Superior temporal gyrus (tissue), 1 donor: Measurements from ENCODE around the gene PRAF2.

Experiments
- DNase-seq: peaks from one replicate; pipeline ENCODE4 v3.0.0-alpha.2; 2016; ENCODE audit errors: extremely low spot score

Gene PRAF2, protein sequence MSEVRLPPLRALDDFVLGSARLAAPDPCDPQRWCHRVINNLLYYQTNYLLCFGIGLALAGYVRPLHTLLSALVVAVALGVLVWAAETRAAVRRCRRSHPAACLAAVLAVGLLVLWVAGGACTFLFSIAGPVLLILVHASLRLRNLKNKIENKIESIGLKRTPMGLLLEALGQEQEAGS

DNA sequence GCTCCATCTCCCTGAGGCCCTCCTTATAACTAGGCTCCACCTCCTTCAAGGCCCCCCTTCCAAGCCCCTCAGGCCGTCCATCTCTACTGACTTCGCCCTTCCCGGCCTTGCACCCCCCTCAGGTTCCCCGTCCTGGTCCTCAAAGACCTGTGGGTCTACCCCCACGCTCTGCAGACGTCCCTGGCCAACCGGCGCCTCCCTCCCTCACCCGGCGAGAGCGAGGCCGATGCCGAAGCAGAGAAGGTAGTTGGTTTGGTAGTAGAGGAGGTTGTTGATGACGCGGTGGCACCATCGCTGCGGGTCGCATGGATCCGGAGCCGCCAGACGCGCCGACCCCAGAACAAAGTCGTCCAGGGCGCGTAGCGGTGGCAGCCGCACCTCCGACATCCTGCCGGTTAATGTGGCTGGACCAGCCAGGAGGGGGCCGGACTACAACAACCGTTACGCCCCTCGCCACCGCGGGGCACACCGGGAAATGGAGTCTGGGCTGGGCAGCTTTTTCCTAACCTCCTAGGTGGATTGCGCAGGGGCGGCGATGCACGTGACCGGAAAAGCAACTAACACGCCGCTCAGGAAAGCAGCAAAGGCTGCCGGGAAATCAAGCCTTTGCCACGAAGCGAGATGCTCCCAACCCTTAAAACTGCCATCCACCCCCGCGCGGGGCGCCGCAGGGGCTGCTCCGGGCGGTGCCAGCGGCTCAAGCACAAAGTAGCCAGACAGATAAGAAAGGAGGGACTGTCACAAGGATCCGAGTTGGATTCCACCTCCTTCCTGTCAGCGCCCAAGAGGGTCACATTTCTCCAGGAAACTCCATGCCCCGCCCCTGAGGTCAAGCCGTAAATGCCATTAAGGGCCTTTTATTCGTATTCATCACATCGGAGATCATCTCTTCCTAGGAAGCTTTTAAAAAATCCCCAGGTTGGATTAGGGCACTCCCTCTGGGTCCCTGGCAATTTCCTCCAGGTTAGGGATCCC is at the start of gene PRAF2:
PRAF2 (minus strand) TSS at position 402 of the 975 bp plus-strand sequence; CDS start at position 387, 15 bp downstream.
- DNase-seq, result peak; percentile 94

- no peak for DNase-seq
Observed at GRCh38 chrX:49122499-49122898, 48.7 kb upstream of the PRAF2 start.

DNA sequence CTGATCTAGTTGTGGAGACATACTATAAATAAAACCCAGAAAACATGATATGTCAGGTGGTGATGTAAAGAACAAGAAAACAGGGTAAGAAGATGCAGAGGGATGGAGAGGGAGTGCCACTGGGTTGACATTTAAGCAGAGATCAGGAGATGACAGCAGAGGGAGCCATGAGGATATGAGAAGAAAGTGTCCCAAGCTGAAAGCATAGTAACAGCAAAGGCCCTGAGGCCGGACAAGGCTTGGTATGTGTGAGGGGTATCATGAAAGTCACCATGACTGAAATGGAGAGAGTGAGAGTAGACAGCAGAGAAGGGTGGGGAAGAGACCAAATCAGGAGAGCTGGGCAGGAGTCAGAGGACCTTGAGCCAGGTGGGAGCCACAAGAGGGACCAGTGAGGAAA is 46.3 kb upstream of the PRAF2 start:
- DNase-seq, result no peak

DNA sequence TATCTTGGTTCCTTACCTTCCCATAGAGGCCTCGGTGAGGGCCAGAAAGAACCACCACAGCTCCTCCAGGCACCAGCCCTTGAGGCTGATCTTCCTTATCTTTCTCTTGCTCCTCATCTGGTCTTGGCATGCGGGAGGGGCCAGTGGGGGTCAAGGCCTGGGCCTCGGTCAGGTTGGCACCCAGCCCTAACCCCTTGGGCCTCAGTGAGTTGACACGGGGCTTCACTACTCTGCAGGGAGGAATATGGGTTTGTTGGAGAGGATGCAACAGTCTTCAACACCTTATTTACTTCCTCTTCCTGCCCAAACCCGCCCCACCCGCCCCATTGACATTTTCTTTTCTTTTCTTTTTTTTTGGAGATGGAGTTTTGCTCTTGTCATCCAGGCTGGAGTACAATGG is 43.8 kb upstream of the PRAF2 start:
- DNase-seq, result no peak

GRCh38 chrX:49116716-49117115 is 42.9 kb upstream of the PRAF2 start:
- no peak for DNase-seq

DNA sequence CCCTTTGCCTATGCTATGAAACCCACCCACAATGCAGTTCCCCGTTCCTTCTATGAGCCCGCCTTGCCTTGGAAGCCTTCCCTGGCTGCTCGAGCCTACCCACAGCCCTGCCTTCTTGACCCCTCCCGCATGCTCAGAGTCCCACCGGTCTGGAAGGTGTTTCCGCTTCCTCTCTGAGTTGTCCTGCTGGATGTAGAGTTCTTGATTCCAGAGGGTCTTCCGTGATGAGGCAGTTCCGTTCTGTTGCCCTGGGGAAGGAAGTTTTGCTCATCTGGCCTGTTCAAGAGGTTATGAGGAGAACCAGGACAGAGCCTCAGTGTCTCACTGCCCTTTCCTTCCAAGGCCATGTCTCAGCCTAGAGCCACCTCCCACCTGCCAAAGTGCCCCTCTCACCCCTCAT is 42.3 kb upstream of the PRAF2 start:
- no peak for DNase-seq

- peak; percentile 73 for DNase-seq
Observed at GRCh38 chrX:49111791-49112190, 38.0 kb upstream of the PRAF2 start.

DNA sequence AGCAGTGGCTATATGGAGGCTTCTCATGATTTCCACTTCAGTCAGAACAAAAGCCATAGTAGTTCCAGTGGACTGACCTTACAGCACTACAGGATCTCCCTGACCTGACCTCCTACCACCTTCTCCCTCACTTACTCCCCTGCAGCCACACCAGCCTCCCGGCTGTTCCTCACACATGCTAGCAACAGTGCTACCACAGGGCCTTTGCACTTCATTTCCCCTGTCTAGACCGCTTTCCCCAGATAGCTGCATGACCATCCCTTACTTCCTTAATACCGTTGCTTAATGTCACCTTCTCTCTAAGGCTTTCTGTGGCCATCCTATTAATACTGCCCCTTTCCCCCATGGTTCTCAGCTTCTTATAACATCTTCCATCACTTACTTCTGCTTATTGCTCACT is 36.6 kb upstream of the PRAF2 start:
- DNase-seq, result no peak

DNA sequence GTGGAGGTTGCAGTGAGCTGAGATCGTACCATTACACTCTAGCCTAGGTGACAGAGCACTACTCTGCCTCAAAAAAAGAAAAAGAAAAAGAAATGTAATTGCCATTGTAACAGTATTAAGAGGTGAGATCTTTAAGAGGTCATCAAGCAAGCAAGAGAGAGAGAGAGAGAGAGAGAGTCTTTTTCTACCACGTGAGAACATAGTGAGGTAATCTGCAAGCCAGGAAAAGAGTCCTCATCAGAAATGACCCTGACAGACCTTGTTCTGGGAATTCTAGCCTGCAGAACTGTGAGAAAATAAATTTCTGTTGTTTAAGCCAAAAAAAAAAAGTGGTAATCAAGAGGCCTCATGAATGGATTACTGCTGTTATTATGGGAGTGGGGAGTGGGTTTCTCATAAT is 34.8 kb upstream of the PRAF2 start:
- DNase-seq, result no peak

DNA sequence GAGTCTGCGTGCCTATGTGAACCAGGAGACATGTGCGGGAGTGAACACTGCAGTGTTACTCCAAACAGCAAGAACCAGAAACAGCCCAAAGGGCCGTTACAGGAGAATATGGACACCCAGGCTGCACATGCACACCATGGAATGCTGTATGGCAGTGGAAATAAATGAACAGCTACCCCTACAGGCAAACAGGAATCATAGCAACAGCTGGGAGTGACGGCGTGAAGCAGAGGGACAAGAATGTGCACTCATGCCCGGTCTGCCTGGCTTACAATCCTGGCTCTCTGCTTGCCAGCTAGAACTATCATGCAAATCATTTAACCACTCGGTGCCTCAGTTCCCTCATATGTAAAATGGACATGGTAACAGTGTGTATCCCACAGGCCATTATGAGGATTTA is 33.1 kb upstream of the PRAF2 start:
- peak; percentile 67 for DNase-seq

- no peak for DNase-seq
Observed at GRCh38 chrX:49106296-49106695, 32.5 kb upstream of the PRAF2 start.

DNA sequence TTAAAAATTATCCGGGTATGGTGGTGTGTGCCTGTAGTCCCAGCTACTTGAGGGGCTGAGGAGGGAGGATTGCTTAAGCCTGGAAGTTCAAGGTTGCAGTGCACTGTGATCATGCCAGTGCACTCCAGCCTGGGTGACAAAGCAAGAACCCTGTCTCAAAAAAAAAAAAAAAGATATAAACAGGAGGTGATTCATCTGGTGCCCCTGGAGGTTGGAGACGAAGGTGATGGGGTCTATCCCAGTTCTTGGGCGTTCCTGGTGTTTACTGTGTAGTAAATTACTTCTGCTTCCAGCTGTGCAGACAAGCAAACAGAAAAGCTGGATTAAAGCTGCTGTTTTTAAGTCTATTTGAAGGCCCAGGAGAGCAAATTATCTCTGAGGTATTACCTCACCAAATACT is 29.8 kb upstream of the PRAF2 start:
- no peak for DNase-seq

DNA sequence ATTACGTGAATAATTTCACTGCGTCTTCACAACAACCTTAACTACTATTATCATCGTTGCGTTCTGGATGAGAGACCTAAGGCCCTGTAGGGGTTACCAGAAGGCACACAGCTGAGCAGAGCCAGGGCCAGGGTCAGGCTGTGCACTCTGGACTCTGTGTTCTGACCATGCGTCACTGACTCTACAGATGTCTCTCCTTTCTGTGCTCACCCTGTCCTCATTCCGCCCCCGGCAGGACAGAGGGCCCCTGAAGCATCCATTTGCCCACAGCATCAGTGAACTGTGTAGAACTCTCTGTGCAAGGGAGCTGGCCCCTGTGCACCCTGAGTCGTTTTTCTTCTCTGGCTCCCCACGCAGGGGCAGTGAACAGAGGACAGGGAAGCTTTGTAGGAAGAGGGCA is 28.4 kb upstream of the PRAF2 start:
- DNase-seq, result no peak

DNA sequence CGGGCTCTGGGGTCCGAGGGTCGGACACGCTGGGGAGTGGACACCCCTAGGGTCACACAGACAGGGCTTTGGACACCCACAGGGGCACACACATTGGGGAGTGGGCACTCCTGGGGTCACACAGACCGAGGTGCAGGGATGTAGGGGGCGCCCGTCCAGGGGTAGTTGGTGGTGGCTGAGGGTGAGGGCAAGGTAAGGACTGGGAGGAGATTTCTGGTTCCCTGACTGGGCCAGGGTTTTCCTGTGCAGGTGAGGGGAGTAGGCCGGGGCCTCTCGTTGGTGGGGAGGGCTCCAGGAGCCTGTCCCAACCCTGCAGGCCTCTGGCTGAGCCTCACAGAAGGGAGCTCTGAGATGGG is 27.8 kb upstream of the PRAF2 start:
- DNase-seq, result no peak

DNA sequence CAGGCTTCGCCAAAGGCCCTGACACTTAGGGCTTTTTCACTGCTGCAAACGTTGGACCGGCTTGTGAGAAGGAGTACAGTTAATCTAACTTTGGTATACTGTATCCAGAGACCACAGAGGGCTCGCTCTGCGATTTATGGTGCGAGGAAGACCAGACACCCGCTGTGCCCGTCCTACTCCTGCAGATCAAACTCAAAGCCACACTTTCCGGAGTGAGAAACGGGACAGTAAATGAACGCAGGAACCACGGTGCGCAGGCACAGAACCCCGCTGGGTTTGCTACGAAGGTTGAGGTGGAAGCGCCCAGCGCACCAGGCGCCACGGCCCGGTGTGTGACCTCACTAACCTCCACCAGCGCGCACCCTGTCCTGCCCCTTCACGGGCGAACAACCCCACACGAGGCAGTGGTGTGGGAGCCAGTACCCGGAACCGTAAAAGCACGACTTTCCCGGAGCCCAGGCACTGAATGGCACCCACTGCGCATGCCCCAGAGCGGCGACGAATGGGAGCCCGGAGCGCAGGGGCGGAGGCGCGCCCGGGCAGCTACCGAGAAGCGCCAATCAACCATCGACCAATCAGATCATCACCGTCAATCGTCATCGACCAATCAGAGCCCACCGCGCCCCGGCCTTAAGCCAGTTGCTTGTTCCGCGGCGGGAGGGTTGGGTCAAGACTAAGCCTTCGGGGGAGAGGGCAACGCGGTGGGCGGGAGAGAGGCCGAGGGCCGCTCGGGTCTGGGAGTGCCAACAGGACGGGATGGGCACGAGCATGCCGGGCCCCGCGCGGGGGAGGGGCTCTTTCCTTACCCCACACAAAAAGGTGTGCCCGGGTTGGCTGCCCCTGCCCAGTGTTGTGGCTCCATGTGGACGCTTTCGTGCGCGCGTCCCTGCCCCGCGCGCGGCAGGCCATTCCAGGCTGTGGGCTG is 27.2 kb upstream of the PRAF2 start:
- peak; percentile 94 for DNase-seq

- DNase-seq, result no peak
Observed at GRCh38 chrX:49096419-49096818, 22.6 kb upstream of the PRAF2 start.

- no peak for DNase-seq
Observed at GRCh38 chrX:49089553-49089952, 15.8 kb upstream of the PRAF2 start.

GRCh38 chrX:49082271-49082871 is 8.6 kb upstream of the PRAF2 start:
- DNase-seq, result no peak

DNA sequence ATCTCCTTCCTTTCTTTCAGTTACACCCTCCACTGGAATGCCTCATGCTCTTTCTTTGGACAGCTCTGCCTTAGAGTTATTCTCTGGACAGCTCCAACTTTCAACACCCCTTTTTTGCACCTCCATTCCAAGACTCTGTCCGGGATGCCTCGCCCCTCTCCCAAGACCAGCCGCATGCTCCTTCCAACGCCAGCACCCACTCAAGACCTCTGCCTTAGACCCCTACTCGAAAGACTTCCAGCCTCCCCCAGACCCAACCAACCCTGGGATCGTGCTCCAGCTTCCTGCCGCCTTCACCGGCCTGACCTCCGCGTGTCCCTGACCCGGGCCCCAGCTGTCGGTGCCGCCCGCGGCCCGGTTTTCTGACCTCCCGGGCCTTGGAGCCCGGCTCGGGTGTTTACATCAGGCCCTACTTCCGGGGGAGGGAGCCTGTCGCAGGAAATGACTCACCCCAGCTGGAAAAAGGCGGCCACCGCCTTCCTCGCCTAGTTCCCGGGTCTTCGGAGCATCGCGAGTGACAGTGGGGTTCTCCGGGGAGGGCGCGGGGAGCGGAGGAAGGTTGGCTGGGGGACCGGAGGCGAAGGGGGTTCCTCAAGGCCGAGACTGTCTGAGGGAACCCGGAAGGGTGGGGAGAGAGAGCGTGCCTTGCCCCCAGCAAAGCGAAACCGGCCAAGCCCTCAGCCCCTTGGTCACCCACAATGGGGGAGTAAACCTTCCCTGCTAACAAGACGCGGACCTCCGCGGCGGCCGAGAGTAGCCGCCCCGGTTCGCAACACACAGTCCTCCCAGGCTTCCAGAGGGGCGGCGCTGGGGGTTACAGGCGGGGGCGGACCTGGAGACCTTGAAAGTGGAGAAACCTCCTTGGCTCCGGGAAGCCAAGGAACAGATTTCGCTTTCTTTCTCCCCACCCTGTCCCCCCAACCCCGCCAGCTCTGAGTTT is 6.0 kb upstream of the PRAF2 start, which contains the start of gene WDR45:
WDR45 (minus strand) TSS at position 399 of the 940 bp plus-strand sequence. CDS start 1,792 bp downstream, outside the sequence.
- peak; percentile 62 for DNase-seq

GRCh38 chrX:49077941-49078340 is 4.1 kb upstream of the PRAF2 start:
- no peak for DNase-seq
